ENCODE measurements around the gene APEX1.
"Not testable (repeated sequence)": the region's sequence is repeated elsewhere in the genome, so short reads cannot be mapped to it uniquely, and the experiment has no call there.

APEX1 gene

DNA sequence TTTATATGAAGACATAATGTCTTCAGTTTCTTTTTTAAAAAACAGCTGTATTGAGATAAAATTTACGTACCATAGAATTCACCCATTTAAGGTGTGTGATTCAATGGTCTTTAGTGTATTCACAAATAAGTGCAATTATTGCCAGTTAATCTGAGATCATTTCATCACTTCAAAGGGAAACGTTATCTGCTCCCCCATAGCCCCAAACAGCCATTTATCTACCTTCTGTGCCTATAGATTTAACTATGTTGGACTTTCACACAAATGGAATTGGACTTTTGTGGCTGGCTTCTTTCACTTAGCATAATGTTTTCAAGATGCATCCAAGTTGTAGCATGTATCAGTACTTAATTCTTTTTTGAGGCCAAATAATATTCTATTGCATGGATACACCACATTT lies 23.9 kb downstream of the APEX1 start:
- DNase-seq: no peak

- no peak for DNase-seq
Measured at GRCh38 chr14:20482382-20482781, 27.4 kb downstream of the APEX1 start.

- no peak for DNase-seq
Measured at GRCh38 chr14:20485900-20486299, 30.9 kb downstream of the APEX1 start.

DNA sequence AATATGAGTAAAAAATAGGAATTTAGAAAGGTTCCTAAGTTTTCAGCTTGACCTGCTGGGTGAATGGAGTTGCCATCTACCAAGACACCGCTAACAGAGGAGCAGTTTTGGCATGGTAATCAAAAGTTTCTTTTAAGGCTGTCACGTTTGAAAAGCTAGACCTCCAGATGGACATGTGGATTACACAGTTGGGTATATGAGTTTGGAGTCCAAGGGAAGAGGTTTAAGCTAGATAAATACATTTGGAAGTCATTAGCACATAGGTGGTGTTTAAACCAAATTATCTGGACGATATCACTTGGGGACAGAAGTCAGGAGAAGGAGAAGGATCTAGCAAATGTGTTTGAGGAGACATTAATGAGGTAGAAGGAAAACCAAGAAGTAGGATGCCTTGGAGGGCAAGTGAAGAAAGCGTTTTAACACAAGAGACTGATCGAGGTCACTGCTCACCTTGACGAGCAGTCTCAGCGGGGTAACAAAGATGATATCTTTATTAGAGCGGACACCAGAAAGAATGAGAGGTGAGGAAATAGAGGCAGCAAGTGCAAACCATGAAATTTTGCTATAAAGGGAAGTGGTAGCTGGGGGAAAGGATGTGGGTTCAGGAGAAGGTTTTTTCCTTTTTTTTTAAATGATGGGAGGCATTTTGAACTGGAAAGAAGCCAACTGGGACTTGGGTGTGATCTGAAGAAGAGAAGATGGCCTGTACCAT lies 31.8 kb downstream of the APEX1 start:
- no peak for DNase-seq

- DNase-seq: no peak
Measured at GRCh38 chr14:20487396-20487725, 32.3 kb downstream of the APEX1 start.

- peak; percentile 7 to 11 for DNase-seq
Measured at GRCh38 chr14:20489093-20489994, 34.3 kb downstream of the APEX1 start.

DNA sequence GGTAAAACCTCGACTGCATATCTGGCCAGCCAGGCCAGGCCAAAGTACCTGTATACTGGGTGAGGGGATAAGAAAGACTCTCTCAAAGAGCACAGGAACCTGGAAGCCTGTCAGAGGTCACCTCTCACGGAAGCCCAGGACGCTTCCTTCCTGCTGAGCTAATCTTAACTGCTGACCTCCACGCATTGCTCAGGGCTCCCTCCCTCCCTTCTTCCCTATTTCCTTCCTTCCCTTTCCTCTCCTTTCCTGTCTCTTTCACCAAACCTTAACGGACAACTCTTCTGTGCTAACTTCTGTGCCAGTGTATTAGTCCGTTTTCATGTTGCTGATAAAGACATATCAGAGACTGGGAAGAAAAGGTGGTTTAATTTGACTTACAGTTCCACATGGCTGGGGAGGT lies 35.5 kb downstream of the APEX1 start:
- DNase-seq: no peak

DNA sequence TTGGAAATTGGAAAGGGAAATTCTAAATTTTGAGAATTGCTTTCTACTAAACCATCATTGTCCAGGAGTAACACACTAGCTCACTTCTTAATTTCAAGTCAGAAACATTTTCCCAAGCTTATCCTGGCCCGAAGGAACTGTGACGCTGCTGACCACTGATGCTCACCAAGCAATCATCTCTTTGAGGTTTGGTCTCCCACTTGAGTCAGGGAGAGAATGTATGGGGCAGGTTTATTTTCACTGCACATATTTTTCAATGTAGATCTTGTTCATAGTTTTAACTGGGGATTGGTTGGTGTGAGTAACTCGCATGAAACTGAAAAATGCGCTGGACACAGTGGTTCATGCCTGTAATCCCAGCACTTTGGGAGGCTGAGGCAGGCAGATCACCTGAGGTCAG lies 37.5 kb downstream of the APEX1 start:
- no peak for DNase-seq

GRCh38 chr14:20493634-20494033 lies 38.6 kb downstream of the APEX1 start:
- DNase-seq: no peak

DNA sequence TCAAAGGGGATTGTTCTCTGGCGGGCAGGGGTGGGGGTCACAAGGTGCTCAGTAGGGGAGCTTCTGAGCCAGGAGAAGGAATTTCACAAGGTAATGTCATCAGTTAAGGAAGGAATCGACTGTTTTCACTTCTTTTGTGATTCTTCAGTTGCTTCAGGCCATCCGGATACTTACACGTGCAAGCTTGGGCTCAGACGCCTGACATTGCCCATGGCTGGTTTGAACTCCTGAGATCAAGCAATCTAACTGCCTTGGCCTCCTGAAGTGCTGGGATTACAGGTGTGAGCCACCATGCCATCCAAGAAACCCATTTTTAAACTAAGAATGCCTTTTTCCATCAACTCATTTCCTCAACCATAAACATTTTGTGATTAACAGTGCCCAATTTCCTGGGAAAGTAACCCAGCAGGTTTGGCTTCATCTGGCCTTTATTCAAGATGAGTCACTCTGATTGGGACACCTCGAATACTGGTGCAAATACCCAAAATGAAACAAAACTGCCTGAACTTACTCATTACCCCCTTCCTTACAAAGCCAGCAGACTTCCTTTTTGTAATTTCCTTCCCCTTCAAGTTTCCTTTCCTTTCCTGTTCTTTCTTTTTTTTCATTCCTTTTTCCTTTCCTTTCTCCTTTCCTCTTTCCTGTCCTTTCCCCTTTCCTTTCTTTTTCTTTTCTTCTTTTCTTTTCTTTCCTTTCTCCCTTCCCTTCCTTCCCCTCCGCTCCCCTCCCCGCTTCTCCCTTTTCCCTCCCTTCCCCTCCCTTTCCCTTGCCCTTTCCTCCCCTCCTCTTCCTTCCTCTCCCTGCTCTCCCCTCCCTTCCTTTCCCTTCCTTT lies 40.1 kb downstream of the APEX1 start:
- DNase-seq: no peak

DNA sequence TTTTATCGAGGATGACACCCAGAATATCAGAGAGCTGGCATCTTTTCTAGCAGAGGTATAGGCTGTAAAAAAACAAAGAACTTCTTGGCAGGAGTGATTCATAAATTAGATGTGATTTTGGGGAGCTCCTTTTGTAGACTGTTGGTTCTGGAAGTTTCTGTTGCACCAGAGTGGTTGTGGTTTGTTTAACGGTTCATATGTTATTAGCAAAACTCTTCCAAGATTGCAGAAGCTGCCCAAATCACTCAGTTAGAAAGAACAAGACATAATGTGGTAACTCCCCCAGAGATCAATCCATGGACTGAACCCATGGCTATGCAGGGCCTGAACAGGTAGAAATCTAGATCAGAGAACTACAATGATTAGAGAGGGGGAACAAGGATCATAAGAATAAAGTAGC lies 43.6 kb downstream of the APEX1 start:
- no peak for DNase-seq

GRCh38 chr14:20499108-20499507 lies 44.1 kb downstream of the APEX1 start:
- no peak for DNase-seq

GRCh38 chr14:20499881-20500280 lies 44.9 kb downstream of the APEX1 start:
- DNase-seq: no peak

GRCh38 chr14:20501346-20501745 lies 46.3 kb downstream of the APEX1 start:
- DNase-seq: no peak

DNA sequence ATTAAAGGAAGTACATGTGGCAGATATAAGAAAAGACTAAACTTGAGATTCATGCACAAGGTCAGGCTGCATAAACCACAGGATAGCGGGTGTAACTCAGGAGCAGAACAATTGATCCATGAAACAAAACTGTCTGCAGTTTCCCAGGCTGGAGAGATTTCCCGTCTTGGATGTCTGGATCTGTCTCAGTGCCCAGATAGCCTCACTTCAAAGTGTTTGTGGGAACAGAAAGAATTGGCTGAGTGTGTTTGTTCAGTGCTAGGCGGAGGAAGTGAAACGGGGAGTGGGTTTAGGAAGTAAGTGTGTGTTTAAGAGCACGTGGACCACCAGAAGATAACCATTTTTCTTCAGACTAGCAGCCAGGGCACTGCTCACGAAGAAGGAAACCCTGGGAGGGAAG lies 48.9 kb downstream of the APEX1 start:
- no peak for DNase-seq

DNA sequence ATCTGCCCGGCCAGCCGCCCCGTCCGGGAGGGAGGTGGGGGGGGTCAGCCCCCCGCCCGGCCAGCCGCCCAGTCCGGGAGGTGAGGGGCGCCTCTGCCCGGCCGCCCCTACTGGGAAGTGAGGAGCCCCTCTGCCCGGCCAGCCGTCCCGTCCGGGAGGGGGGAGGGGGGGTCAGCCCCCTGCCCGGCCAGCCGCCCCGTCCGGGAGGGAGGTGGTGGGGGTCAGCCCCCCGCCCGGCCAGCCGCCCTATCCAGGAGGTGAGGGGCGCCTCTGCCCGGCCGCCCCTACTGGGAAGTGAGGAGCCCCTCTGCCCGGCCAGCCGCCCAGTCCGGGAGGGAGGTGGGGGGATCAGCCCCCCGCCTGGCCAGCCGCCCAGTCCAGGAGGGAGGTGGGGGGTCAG lies 51.2 kb downstream of the APEX1 start:
- DNase-seq: not testable (repeated sequence)

GRCh38 chr14:20506752-20507151 lies 51.7 kb downstream of the APEX1 start:
- not testable (repeated sequence) for DNase-seq
